ENCODE data around the gene SAMD13. TPM values are rescaled to one million over a fixed set of nuclear protein-coding genes. Genes with fewer than 3 reads are reported as not detected.

Gene SAMD13
- total RNA-seq, 4 donors from 2014 or later: 0.31 to 0.67 (median 0.57) TPM; not detected in 1

DNA sequence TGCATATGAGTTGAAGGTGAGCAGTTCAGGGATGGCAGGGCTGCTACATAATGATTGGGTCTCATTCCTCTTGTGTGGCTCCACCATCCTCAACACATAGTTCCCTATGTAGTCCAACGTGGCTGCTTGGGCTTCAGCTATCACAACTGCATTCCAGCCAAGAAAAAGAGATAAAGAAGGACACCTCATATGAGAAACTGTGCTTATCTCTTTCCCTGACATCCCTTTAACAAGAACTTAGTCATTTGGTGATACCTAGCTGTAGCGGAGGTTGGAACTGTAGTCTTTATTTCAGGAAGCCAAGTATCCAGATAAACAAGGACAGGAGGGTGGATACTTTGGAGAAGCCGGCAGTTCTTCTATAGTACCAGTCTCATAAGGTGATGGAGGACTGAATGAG is 54.0 kb downstream of the SAMD13 start:
- no peak overlapping the region for H3K4me3 ChIP-seq
- no peak for ATAC-seq
- TF ChIP-seq CTCF (IDR thresholded peaks at IDR 0.05): no peak
- no peak for TF ChIP-seq EP300 (IDR thresholded peaks at IDR 0.05)
- TF ChIP-seq POLR2AphosphoS5 (IDR thresholded peaks at IDR 0.05): no peak
- no peak for TF ChIP-seq POLR2A (IDR thresholded peaks at IDR 0.05)
- no peaks in the 10 kb centered on the region for H3K9me3 ChIP-seq
- no peaks in the 10 kb centered on the region for H3K36me3 ChIP-seq
- 80 to 100% methylated on average over 2 to 3 of the region's 3 CpGs for WGBS, 2 donors (ENCODE audit: low coverage in 1 of 2)
- H3K27ac ChIP-seq: no peak overlapping the region
- H3K27me3 ChIP-seq: no peaks in the 10 kb centered on the region
- peaks cover 0 to 23% (median 4%) of the 10 kb centered on the region in 3 donors for H3K4me1 ChIP-seq

DNA sequence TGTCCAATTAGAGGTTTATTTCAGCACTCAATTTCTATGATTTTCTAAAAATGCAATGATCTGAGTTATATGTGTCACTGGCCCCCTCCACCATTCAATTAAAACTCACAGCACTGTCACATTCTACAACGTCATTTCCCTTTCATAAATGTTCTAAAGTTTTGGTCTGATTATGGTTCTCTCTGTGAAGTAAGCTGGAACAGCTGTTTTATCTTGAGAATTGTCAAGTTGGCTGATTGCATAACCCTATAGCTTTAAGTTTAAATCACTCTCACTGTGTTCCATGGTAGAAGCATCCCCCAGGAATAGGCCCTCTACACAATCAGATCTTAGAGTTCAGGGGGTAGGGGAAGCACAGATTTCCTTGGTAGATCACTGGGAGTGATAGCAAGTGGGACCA is 55.4 kb downstream of the SAMD13 start:
- TF ChIP-seq EP300 (IDR thresholded peaks at IDR 0.05) (no peak), POLR2A (IDR thresholded peaks at IDR 0.05) (no peak), POLR2AphosphoS5 (IDR thresholded peaks at IDR 0.05) (no peak), CTCF (IDR thresholded peaks at IDR 0.05) (no peak)
- ATAC-seq: no peak
- 40 to 69% methylated on average over 1 of the region's 1 CpG for WGBS, 2 donors (ENCODE audit: low coverage in 1 of 2)
- Histone ChIP-seq H3K4me3 (no peak overlapping the region), H3K27ac (no peak overlapping the region), H3K9me3 (no peaks in the 10 kb centered on the region), H3K36me3 (no peaks in the 10 kb centered on the region), H3K27me3 (no peaks in the 10 kb centered on the region), H3K4me1 (peaks cover 0 to 23% (median 4%) of the 10 kb centered on the region in 3 donors)

DNA sequence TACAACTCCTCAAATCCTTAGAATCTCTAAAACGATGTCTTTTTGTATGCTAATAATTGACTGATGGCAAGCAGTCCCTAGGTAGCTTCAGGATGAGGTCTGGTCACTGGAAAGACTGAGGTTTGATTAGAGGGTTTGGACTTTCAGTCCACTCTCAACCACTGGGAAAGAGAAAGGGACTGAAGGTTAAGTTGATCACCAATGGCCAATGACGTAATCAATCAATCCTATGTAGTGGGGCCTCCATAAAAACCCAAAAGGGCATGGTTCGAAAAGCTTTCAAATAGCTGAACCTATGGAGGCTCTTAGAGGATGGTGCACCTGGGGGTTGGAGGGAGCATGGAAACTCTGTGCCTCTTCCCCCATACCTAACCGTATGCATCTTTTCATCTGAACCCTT is 57.2 kb downstream of the SAMD13 start:
- H3K36me3 ChIP-seq: no peaks in the 10 kb centered on the region
- H3K4me1 ChIP-seq: peaks cover 0 to 17% (median under 1%) of the 10 kb centered on the region in 3 donors
- no peaks in the 10 kb centered on the region for H3K9me3 ChIP-seq
- TF ChIP-seq POLR2A (IDR thresholded peaks at IDR 0.05) (no peak), EP300 (IDR thresholded peaks at IDR 0.05) (no peak), POLR2AphosphoS5 (IDR thresholded peaks at IDR 0.05) (no peak), CTCF (IDR thresholded peaks at IDR 0.05) (no peak)
- ATAC-seq: no peak
- no peak overlapping the region for H3K4me3 ChIP-seq
- H3K27me3 ChIP-seq: no peaks in the 10 kb centered on the region
- WGBS, 2 donors (ENCODE audit: low coverage in 1 of 2): 86 to 93% methylated on average over 4 of the region's 4 CpGs
- no peak overlapping the region for H3K27ac ChIP-seq

GRCh38 chr1:84360316-84360715 is 58.8 kb downstream of the SAMD13 start:
- no peak for ATAC-seq
- 89% methylated on average over 1 of the region's 1 CpG; no CpG with 5 or more reads in 1 of the 2 donors for WGBS, 2 donors (ENCODE audit: low coverage in 1 of 2)

More at GRCh38 chr1:84360316-84360715, 58.8 kb downstream of the SAMD13 start:
- TF ChIP-seq POLR2A (IDR thresholded peaks at IDR 0.05) (no peak), POLR2AphosphoS5 (IDR thresholded peaks at IDR 0.05) (no peak), CTCF (IDR thresholded peaks at IDR 0.05) (no peak), EP300 (IDR thresholded peaks at IDR 0.05) (no peak)
- no peak overlapping the region for H3K27ac ChIP-seq
- no peak overlapping the region for H3K4me3 ChIP-seq
- H3K36me3 ChIP-seq: no peaks in the 10 kb centered on the region
- H3K27me3 ChIP-seq: no peaks in the 10 kb centered on the region
- no peaks in the 10 kb centered on the region for H3K9me3 ChIP-seq
- H3K4me1 ChIP-seq: peaks cover 0 to 7% (median 0%) of the 10 kb centered on the region in 3 donors

Measured in gastroesophageal sphincter (tissue), 4 donors.